Neural cell (in vitro differentiated cells): ENCODE data around the gene HHIPL1. TPM values are rescaled to one million over a fixed set of nuclear protein-coding genes. Genes with fewer than 3 reads are reported as not detected.

ENCODE experiments used
- H2AFZ ChIP-seq: fragments of 200-600, 300-800 bp; sonication (generic), shearing (Covaris generic); 2 replicates; pipeline ENCODE4 v1.6.0; 2014; ENCODE audit warnings: low read depth, mild to moderate bottlenecking, antibody characterized with exemption, low read length, moderate library complexity
- H3F3A ChIP-seq: fragments of 200-600 bp; shearing (Covaris generic); 2 replicates; pipeline ENCODE4 v1.6.1; 2016; ENCODE audit warnings: mild to moderate bottlenecking, moderate library complexity, mixed read lengths, antibody characterized with exemption, low read length; ENCODE audit not compliant: insufficient read depth, poor library complexity, severe bottlenecking
- H3K27ac ChIP-seq: fragments of 200-600, 300-800 bp; sonication (generic), shearing (Covaris generic); 2 replicates; pipeline ENCODE4 v1.5.1; 2014; ENCODE audit warnings: mild to moderate bottlenecking, low read length, moderate library complexity
- H3K27me3 ChIP-seq: fragments of 300-800, 200-600 bp; sonication (generic), shearing (Covaris generic); 2 replicates; pipeline ENCODE4 v1.6.0; 2014; ENCODE audit warnings: mild to moderate bottlenecking, low read depth, low read length, moderate library complexity; ENCODE audit not compliant: insufficient read depth
- H3K36me3 ChIP-seq: fragments of 300-800, 200-600 bp; sonication (generic), shearing (Covaris generic); 2 replicates; pipeline ENCODE4 v1.5.1; 2014; ENCODE audit warnings: mild to moderate bottlenecking, antibody characterized with exemption, low read length, moderate library complexity; ENCODE audit not compliant: insufficient read depth
- H3K4me2 ChIP-seq: fragments of 300-800, 200-600 bp; sonication (generic), shearing (Covaris generic); 2 replicates; pipeline ENCODE4 v1.6.0; 2014; ENCODE audit warnings: mild to moderate bottlenecking, low read length
- H3K4me3 ChIP-seq: fragments of 300-800, 200-600 bp; sonication (generic), shearing (Covaris generic); 2 replicates; pipeline ENCODE4 v1.5.1; 2014; ENCODE audit warnings: mild to moderate bottlenecking, low read length, moderate library complexity
- H3K79me2 ChIP-seq: fragments of 200-600 bp; shearing (Covaris generic); replicated peaks from 2 replicates; pipeline ENCODE4 v1.6.0; 2014; ENCODE audit warnings: mild to moderate bottlenecking, low read length, moderate library complexity; ENCODE audit not compliant: insufficient read depth
- H3K9ac ChIP-seq: fragments of 300-800, 200-600 bp; sonication (generic), shearing (Covaris generic); 2 replicates; pipeline ENCODE4 v1.6.1; 2016; ENCODE audit warnings: mild to moderate bottlenecking, low read length, mixed read lengths
- H3K9me2 ChIP-seq: fragments of 200-600 bp; shearing (Covaris generic); 2 replicates; pipeline ENCODE4 v1.6.1; 2016; ENCODE audit warnings: mild to moderate bottlenecking, low read length, mixed read lengths; ENCODE audit not compliant: insufficient read depth
- H3K9me3 ChIP-seq: fragments of 200-600, 300-800 bp; sonication (generic), shearing (Covaris generic); 2 replicates; pipeline ENCODE4 v1.6.1; 2016; ENCODE audit warnings: mild to moderate bottlenecking, mixed run types, low read length, moderate library complexity, mixed read lengths
- H4K20me1 ChIP-seq: fragments of 200-600 bp; shearing (Covaris generic); 2 replicates; pipeline ENCODE4 v1.6.1; 2016; ENCODE audit warnings: mild to moderate bottlenecking, mixed run types; ENCODE audit not compliant: insufficient read depth
- EP300 ChIP-seq: fragments of 450-650 bp; conservative IDR thresholded peaks from 2 replicates; pipeline ENCODE4 v1.6.1; 2014; ENCODE audit warnings: antibody characterized with exemption, mild to moderate bottlenecking, moderate library complexity; ENCODE audit not compliant: poor library complexity, severe bottlenecking
- EZH2 ChIP-seq: fragments of 200-600, 300-800 bp; shearing (Covaris generic), sonication (generic); IDR thresholded peaks from 2 replicates; pipeline ENCODE4 v1.6.1; 2014; ENCODE audit warnings: antibody characterized with exemption, low read length, borderline replicate concordance, mild to moderate bottlenecking; ENCODE audit not compliant: insufficient read depth, poor library complexity, severe bottlenecking
- MXI1 ChIP-seq: fragments of 450-650 bp; conservative IDR thresholded peaks from 2 replicates; pipeline ENCODE4 v1.6.1; 2014; ENCODE audit warnings: antibody characterized with exemption, mild to moderate bottlenecking; ENCODE audit not compliant: poor library complexity, severe bottlenecking
- POLR2AphosphoS5 ChIP-seq: IDR thresholded peaks from 2 replicates; pipeline ENCODE4 v1.6.1; 2012
- RAD21 ChIP-seq: fragments of 450-650 bp; conservative IDR thresholded peaks from 2 replicates; pipeline ENCODE4 v1.6.1; 2014; ENCODE audit warnings: antibody characterized with exemption, mild to moderate bottlenecking, moderate library complexity
- SMC3 ChIP-seq: fragments of 450-650 bp; conservative IDR thresholded peaks from 2 replicates; pipeline ENCODE4 v1.6.1; 2014; ENCODE audit warnings: antibody characterized with exemption, mild to moderate bottlenecking, moderate library complexity; ENCODE audit not compliant: poor library complexity
- TAF1 ChIP-seq: IDR thresholded peaks from 2 replicates; pipeline ENCODE4 v1.6.1; 2012; ENCODE audit warnings: low read depth
- polyA plus RNA-seq: library from polyadenylated mRNA; depleted of rRNA; stranded (reverse); fragments of >200 nt; gene quantifications from 2 replicates; pipeline ENCODE4 v1.2.3, GENCODE V29; 2014
- TF ChIP-seq, protein P1 (sequence below): IDR thresholded peaks from 2 replicates; pipeline ENCODE4 v1.6.1; 2012; ENCODE audit warnings: borderline replicate concordance
- TF ChIP-seq, protein P2 (sequence below): fragments of 450-650 bp; IDR thresholded peaks from 2 replicates; pipeline ENCODE4 v1.5.1; 2014; ENCODE audit warnings: antibody characterized with exemption, mild to moderate bottlenecking, moderate library complexity; ENCODE audit not compliant: poor library complexity, severe bottlenecking

Gene HHIPL1
- polyA plus RNA-seq, 1 donor from 2014 or later: 0.47 TPM

DNA sequence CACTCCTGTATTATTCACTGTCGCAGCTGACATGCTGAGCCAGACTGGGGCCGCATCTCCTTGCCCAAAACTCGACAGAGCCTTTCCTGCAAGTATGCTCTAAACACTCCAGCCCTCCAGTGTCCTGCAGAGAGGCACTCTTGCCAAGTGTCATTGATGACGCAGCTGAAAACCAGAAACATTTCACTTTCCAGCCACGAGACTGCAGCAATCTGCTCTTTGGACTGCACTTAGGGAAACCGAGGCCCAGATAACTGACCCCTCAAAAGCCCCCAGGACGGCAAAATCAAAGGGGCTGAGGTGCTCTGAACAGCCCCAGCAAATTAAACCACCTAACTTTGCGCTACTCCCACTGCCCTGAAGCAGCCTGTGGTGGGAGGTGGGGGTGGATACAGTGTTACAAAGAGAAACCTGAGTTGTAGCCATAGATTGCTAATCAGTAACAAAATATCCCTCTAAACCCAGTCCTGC is 43.5 kb upstream of the HHIPL1 start:
- peaks cover 22% of the 10 kb centered on the region for H4K20me1 ChIP-seq

DNA sequence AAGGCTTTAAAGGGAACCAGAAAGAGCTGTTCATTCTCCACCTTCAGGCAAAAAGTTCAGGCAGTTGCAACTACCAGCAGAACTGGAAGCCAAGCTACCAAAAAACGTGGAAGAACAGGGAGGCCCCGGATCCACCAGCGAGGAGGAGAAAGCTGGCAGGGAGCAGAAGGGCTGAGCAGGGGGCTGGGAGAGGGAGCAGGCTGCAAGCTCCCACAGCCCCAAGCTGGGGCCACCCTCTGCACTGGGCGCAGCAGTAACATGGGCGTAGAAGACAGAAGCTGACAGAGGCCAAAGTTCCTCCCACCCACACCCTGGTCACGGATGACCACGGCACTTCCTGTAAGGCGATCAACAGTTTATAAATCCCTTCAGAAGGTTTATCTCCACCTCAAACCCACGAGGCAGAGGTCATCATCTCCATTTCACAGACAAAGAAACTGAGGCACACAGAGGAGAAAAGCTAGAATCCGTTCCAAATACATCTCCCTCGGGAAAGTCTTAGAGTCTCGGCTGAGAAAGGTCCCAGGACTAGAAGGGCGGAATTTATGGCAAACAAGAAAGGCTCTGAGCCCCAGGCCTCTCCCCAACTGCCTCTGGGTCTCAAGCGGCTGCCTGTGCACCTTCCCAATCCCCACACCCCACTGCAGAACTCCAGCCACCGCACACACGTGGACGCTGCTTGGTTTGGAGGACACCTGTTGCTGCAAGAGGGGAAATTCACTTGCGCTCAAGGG is 42.7 kb upstream of the HHIPL1 start:
- no peaks in the 10 kb centered on the region for H3K27me3 ChIP-seq

More for the DNA sequence above, 43.5 kb upstream of the HHIPL1 start:
- no peak overlapping the region for H3K9ac ChIP-seq
- no peaks in the 10 kb centered on the region for H3K36me3 ChIP-seq
- H3K4me2 ChIP-seq: peak overlapping the region; percentile 49
- peak overlapping the region; percentile 87 for H3K4me3 ChIP-seq
- TF ChIP-seq, protein P1, sequence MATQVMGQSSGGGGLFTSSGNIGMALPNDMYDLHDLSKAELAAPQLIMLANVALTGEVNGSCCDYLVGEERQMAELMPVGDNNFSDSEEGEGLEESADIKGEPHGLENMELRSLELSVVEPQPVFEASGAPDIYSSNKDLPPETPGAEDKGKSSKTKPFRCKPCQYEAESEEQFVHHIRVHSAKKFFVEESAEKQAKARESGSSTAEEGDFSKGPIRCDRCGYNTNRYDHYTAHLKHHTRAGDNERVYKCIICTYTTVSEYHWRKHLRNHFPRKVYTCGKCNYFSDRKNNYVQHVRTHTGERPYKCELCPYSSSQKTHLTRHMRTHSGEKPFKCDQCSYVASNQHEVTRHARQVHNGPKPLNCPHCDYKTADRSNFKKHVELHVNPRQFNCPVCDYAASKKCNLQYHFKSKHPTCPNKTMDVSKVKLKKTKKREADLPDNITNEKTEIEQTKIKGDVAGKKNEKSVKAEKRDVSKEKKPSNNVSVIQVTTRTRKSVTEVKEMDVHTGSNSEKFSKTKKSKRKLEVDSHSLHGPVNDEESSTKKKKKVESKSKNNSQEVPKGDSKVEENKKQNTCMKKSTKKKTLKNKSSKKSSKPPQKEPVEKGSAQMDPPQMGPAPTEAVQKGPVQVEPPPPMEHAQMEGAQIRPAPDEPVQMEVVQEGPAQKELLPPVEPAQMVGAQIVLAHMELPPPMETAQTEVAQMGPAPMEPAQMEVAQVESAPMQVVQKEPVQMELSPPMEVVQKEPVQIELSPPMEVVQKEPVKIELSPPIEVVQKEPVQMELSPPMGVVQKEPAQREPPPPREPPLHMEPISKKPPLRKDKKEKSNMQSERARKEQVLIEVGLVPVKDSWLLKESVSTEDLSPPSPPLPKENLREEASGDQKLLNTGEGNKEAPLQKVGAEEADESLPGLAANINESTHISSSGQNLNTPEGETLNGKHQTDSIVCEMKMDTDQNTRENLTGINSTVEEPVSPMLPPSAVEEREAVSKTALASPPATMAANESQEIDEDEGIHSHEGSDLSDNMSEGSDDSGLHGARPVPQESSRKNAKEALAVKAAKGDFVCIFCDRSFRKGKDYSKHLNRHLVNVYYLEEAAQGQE: no peak
- no peak for TF ChIP-seq EZH2
- no peaks in the 10 kb centered on the region for H3K9me3 ChIP-seq
- H3F3A ChIP-seq: peaks cover 9% of the 10 kb centered on the region
- no peak overlapping the region for H3K27ac ChIP-seq
- no peaks in the 10 kb centered on the region for H3K27me3 ChIP-seq
- no peak overlapping the region for H2AFZ ChIP-seq
- H3K79me2 ChIP-seq: peaks cover 56% of the 10 kb centered on the region
- no peaks in the 10 kb centered on the region for H3K9me2 ChIP-seq

More for the DNA sequence above, 42.7 kb upstream of the HHIPL1 start:
- H3K9ac ChIP-seq: no peak overlapping the region
- no peak for TF ChIP-seq POLR2AphosphoS5
- no peak for TF ChIP-seq TAF1
- TF ChIP-seq SMC3: no peak
- TF ChIP-seq EP300: no peak
- TF ChIP-seq, protein P2, sequence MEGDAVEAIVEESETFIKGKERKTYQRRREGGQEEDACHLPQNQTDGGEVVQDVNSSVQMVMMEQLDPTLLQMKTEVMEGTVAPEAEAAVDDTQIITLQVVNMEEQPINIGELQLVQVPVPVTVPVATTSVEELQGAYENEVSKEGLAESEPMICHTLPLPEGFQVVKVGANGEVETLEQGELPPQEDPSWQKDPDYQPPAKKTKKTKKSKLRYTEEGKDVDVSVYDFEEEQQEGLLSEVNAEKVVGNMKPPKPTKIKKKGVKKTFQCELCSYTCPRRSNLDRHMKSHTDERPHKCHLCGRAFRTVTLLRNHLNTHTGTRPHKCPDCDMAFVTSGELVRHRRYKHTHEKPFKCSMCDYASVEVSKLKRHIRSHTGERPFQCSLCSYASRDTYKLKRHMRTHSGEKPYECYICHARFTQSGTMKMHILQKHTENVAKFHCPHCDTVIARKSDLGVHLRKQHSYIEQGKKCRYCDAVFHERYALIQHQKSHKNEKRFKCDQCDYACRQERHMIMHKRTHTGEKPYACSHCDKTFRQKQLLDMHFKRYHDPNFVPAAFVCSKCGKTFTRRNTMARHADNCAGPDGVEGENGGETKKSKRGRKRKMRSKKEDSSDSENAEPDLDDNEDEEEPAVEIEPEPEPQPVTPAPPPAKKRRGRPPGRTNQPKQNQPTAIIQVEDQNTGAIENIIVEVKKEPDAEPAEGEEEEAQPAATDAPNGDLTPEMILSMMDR: no peak
- TF ChIP-seq, protein P1: no peak
- TF ChIP-seq RAD21: no peak
- no peak for TF ChIP-seq MXI1
- no peak for TF ChIP-seq EZH2
- H4K20me1 ChIP-seq: peaks cover 22% of the 10 kb centered on the region
- H2AFZ ChIP-seq: no peak overlapping the region
- peaks cover 9% of the 10 kb centered on the region for H3F3A ChIP-seq
- peak overlapping the region; percentile 49 for H3K4me2 ChIP-seq
- H3K27ac ChIP-seq: no peak overlapping the region
- H3K79me2 ChIP-seq: peaks cover 54% of the 10 kb centered on the region
- no peaks in the 10 kb centered on the region for H3K9me3 ChIP-seq
- H3K4me3 ChIP-seq: peak overlapping the region; percentile 87
- H3K9me2 ChIP-seq: no peaks in the 10 kb centered on the region
- H3K36me3 ChIP-seq: no peaks in the 10 kb centered on the region
